Activated CD8-positive, alpha-beta T cell treated with anti-CD3 and anti-CD28 coated beads, Interleukin-2, amount 10 ng/mL, durations not matched to agents 7 days and 5 days (primary cell): ENCODE data around the gene SCN3A. TPM values are rescaled to one million over a fixed set of nuclear protein-coding genes. Genes with fewer than 3 reads are reported as not detected.

Experiments used
- ATAC-seq: fragments of 150-1000 bp; cut with Tn5 transposase; one replicate; pipeline ENCODE4 v1.10.0; 2021; ENCODE audit warnings: moderate library complexity
- CTCF ChIA-PET: fragments of 350-600 bp; sonication (Branson Sonifier 250); formaldehyde crosslinking; loops from one replicate; lab custom pipeline; 2021; ENCODE audit warnings: antibody characterized with exemption; lab: Charles Lee
- POLR2A ChIA-PET: fragments of 350-600 bp; sonication (Branson Sonifier 250); formaldehyde crosslinking; loops from one replicate; lab custom pipeline; 2021; ENCODE audit warnings: antibody characterized with exemption; lab: Charles Lee
- DNase-seq: peaks from one replicate; pipeline ENCODE4 v3.0.0-alpha.2; 2020
- H3K27ac Mint-ChIP-seq: one replicate; pipeline ENCODE4 v1.8.0; 2021; ENCODE audit warnings: mild to moderate bottlenecking, mixed read lengths
- H3K27me3 Mint-ChIP-seq: one replicate; pipeline ENCODE4 v1.8.0; 2021; ENCODE audit warnings: low read depth, mixed read lengths
- H3K36me3 Mint-ChIP-seq: one replicate; pipeline ENCODE4 v1.8.0; 2021; ENCODE audit warnings: low read depth, mixed read lengths
- H3K4me1 Mint-ChIP-seq: one replicate; pipeline ENCODE4 v1.8.0; 2021; ENCODE audit warnings: low read depth, mixed read lengths
- H3K4me3 Mint-ChIP-seq: one replicate; pipeline ENCODE4 v1.8.0; 2021; ENCODE audit warnings: mild to moderate bottlenecking, mixed read lengths
- H3K9me3 Mint-ChIP-seq: one replicate; pipeline ENCODE4 v1.8.0; 2022; ENCODE audit warnings: mixed read lengths; ENCODE audit not compliant: insufficient read depth
- total RNA-seq, 2 experiments: library from RNA; stranded (reverse); gene quantifications; one replicate each; pipeline ENCODE4 v1.2.3, GENCODE V29; 2021

The SCN3A gene
- total RNA-seq, 2 experiments from 2014 or later = not detected

DNA sequence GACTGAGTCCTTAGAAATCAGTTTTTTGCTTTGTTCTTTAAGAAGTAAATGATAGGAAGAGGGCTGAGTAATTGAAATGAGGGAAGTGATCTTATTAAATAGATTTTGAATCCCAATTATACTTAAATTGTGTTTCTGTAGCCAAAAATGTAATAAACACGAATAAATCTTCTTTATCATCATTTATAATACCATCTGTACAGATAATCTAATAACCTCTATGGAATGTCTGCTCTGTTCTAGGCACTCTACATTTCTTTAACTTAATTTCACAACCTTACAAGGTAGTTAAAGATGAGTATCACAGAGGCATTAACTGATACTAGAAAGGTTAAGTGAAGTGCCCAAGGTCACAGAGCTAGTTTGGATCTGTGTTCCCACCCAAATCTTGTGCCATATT lies 21.1 kb upstream of the SCN3A start:
- Mint-ChIP-seq H3K4me1 (no peaks in the 10 kb centered on the region), H3K36me3 (no peaks in the 10 kb centered on the region), H3K27me3 (no peaks in the 10 kb centered on the region), H3K9me3 (no peaks in the 10 kb centered on the region), H3K27ac (no peak overlapping the region), H3K4me3 (no peak overlapping the region)
- no peak for ATAC-seq
- POLR2A ChIA-PET = no interaction called here
- CTCF ChIA-PET = no interaction called here
- no peak for DNase-seq

DNA sequence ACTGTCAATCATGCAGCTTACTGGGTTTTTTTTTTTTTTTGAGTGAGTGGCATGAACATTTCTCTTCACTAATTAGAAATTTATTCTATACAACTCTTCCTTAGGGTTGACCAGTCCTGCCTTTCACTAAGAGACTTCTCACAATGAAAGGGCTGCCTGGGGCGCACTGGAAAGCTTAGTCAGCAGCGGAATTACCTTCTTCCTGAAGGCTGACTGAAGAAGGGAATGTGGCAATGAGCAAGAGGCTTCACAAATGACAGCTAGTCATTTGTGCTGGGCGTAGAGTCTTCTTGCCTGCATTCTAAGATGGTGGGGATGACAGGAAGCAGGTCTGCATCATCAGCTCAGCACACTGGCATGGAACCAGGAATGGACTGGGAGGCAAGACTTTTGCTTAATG lies 15.6 kb upstream of the SCN3A start:
- H3K4me3 Mint-ChIP-seq = no peak overlapping the region
- DNase-seq (no peak), ATAC-seq (no peak)
- H3K36me3 Mint-ChIP-seq = no peaks in the 10 kb centered on the region
- H3K27me3 Mint-ChIP-seq = no peaks in the 10 kb centered on the region
- no peaks in the 10 kb centered on the region for H3K9me3 Mint-ChIP-seq
- ChIA-PET CTCF (interaction anchor here (1.4 kb wide), 1 partner anchor 20 kb away, joined by 3 read pairs; the partner anchor contains the start of gene SCN2A), POLR2A (no interaction called here)
- no peaks in the 10 kb centered on the region for H3K4me1 Mint-ChIP-seq
- H3K27ac Mint-ChIP-seq = no peak overlapping the region

DNA sequence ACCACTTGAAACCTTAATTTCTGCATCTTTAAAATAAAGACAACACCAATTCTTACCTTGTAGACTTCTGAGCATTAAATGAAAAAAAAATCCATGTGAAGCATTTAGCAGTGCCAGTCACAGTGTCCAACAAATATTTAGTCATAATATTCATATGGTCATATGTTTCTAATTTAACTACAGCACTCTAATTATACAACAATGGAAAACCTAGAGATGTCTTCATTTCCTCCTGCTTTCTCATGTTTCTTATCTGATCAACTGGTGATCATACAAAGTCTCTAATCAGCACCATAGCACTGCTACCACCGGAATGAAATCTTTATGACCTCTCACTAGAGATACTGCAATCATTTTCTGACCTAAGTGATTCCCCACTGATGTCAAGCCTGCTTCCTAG lies 10.2 kb upstream of the SCN3A start:
- no peak overlapping the region for H3K27ac Mint-ChIP-seq
- no peak for ATAC-seq
- H3K9me3 Mint-ChIP-seq = no peaks in the 10 kb centered on the region
- H3K27me3 Mint-ChIP-seq = no peaks in the 10 kb centered on the region
- H3K4me3 Mint-ChIP-seq = no peak overlapping the region
- H3K36me3 Mint-ChIP-seq = no peaks in the 10 kb centered on the region
- DNase-seq = no peak
- ChIA-PET CTCF (no interaction called here), POLR2A (no interaction called here)
- H3K4me1 Mint-ChIP-seq = no peaks in the 10 kb centered on the region

DNA sequence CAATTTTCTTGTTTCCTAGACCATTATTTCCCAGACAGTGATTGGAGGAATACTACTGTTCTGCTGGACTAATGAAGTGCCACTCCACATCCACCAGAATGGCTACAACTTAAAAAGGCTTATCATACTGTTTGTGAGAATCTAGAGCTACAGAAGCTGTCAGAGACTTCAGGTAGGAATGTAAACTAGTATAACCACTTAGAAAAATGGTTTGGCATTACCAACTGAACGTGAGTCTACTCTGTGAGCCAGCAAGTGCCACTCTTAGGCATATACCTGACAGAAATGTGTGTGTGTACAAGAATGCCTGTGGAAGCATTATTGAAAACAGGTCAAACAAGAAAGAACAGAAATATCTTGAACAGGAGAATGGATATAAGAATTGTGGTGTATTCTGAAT lies 4.2 kb upstream of the SCN3A start:
- DNase-seq (no peak), ATAC-seq (no peak)
- Mint-ChIP-seq H3K27ac (no peak overlapping the region), H3K27me3 (no peaks in the 10 kb centered on the region), H3K4me3 (no peak overlapping the region), H3K36me3 (no peaks in the 10 kb centered on the region), H3K4me1 (peaks cover 4% of the 10 kb centered on the region), H3K9me3 (no peaks in the 10 kb centered on the region)
- CTCF ChIA-PET = interaction anchor here (1.0 to 1.3 kb wide), 2 partner anchors 9 to 216 kb away, joined by 3 to 4 read pairs; no protein-coding TSS in a partner anchor
- POLR2A ChIA-PET = no interaction called here

DNA sequence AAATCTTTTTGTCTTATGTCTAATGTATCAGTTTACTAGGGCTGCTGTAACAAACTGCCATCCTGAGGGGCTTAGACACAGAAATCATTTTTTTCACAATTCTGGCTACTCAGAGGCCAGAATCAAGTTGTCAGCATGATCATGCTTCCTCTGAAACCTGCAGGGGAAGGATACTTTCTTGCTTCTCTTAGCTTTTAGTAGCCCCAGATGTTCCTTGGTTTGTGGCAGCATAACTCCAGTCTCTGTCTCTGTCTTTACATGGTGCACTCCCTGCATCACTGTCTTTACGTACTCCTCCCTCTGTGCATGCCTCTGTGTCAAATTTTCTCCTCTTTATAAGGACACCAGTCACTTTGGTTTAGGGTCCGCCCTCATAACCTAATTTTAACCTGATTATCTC lies 2.0 kb upstream of the SCN3A start:
- no peak for DNase-seq

DNA sequence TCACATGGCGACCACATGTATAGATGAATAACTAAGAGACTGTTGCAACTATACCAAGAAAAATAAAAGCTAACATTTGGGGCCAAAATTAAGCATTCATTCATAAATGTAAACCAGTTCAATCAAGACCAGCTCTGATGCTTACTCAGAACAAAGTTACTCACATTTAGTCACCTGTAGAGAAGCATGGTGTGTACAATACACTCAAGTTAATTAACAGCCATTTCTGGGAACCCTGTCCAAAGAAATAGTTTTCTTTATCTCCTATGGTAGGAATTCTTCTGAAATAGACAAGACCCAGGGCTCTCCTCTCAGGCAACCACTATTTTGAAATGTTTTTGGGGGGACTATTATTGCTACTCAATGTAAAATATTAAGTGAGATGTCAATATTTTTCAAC lies 1.6 kb downstream of the SCN3A start:
- H3K4me1 Mint-ChIP-seq = peaks cover 4% of the 10 kb centered on the region
- ChIA-PET CTCF (interaction anchor here (1.1 to 2.9 kb wide), 2 partner anchors 37 to 210 kb away, joined by 3 to 22 read pairs; partner anchors contain the start of gene SCN2A), POLR2A (no interaction called here)
- no peak overlapping the region for H3K27ac Mint-ChIP-seq
- no peak overlapping the region for H3K4me3 Mint-ChIP-seq
- ATAC-seq (no peak), DNase-seq (no peak)
- no peaks in the 10 kb centered on the region for H3K9me3 Mint-ChIP-seq
- no peaks in the 10 kb centered on the region for H3K36me3 Mint-ChIP-seq
- H3K27me3 Mint-ChIP-seq = no peaks in the 10 kb centered on the region

More for the DNA sequence above, 2.0 kb upstream of the SCN3A start:
- H3K27ac Mint-ChIP-seq = no peak overlapping the region
- POLR2A ChIA-PET = no interaction called here
- no peak for ATAC-seq
- H3K36me3 Mint-ChIP-seq = no peaks in the 10 kb centered on the region
- CTCF ChIA-PET = interaction anchor here (1.3 kb wide), 1 partner anchor 189 kb away, joined by 5 read pairs; no protein-coding TSS in a partner anchor
- no peak overlapping the region for H3K4me3 Mint-ChIP-seq
- H3K27me3 Mint-ChIP-seq = no peaks in the 10 kb centered on the region
- H3K9me3 Mint-ChIP-seq = no peaks in the 10 kb centered on the region
- peaks cover 4% of the 10 kb centered on the region for H3K4me1 Mint-ChIP-seq

DNA sequence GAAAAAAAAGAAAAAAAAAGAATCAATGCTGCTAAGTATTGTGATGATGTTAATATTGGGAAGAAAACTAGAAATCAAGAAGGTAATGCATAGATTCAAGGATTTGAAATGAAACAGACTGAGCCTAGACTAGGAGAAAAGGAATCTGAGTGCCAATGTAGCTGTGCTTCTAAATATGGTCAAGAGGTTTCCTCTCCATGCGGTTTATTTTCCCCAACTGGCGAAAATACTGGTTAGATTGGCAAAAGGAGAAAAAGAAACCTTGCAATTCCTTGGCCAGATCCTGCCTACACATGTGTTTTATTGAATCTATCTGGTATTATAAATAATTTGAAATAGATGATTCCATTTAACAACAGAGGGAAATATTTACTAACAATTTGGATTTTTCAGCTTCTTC lies 5.7 kb downstream of the SCN3A start:
- Mint-ChIP-seq H3K27me3 (no peaks in the 10 kb centered on the region), H3K9me3 (no peaks in the 10 kb centered on the region), H3K27ac (no peak overlapping the region), H3K4me3 (no peak overlapping the region), H3K36me3 (no peaks in the 10 kb centered on the region), H3K4me1 (no peaks in the 10 kb centered on the region)
- POLR2A ChIA-PET = no interaction called here
- CTCF ChIA-PET = no interaction called here
- no peak for ATAC-seq
- no peak for DNase-seq

DNA sequence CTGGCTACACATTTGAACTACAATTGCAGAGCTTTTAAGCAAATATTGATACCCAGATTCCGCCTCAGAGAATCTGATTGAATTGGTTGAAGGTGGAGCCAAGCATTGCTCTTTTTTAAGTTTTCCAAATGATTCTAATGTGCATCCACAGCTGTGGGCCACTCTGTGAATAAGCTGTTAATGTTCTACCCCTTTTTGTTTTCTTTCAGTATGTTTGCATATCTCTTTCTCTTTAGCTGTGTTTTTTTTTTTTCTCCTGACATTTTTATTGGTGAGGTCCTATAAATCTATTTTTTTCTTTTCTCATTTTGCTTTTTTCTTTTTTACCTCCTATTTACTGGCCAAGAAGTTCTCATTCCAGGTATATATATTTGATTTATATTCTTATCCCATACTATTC lies 6.5 kb downstream of the SCN3A start:
- no peak overlapping the region for H3K4me3 Mint-ChIP-seq
- CTCF ChIA-PET = no interaction called here
- no peaks in the 10 kb centered on the region for H3K27me3 Mint-ChIP-seq
- no peaks in the 10 kb centered on the region for H3K36me3 Mint-ChIP-seq
- no peak for DNase-seq
- ATAC-seq = no peak
- no peaks in the 10 kb centered on the region for H3K9me3 Mint-ChIP-seq
- POLR2A ChIA-PET = no interaction called here
- no peak overlapping the region for H3K27ac Mint-ChIP-seq
- H3K4me1 Mint-ChIP-seq = no peaks in the 10 kb centered on the region

DNA sequence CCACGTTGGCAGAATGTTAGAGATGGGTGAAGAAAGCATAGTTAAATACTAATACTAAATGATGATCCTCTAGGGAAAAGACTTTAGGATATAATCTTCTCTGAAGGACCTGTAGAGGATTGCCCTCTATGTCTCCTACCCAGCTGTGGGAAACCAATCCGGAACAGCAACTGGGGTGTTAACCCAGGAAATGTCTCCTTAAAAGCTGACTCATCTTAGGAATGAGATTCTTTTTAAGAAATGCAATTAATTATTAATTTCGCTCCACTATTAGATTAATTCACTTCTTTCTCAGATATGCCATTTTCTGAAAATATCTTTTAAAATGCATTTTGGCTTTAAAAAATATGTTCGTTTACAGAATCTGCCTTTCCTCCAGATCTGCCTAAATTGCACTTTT lies 7.4 kb downstream of the SCN3A start:
- CTCF ChIA-PET = no interaction called here
- Mint-ChIP-seq H3K27ac (no peak overlapping the region), H3K4me3 (no peak overlapping the region), H3K27me3 (no peaks in the 10 kb centered on the region), H3K36me3 (no peaks in the 10 kb centered on the region), H3K9me3 (no peaks in the 10 kb centered on the region), H3K4me1 (no peaks in the 10 kb centered on the region)
- DNase-seq (no peak), ATAC-seq (no peak)
- POLR2A ChIA-PET = no interaction called here

DNA sequence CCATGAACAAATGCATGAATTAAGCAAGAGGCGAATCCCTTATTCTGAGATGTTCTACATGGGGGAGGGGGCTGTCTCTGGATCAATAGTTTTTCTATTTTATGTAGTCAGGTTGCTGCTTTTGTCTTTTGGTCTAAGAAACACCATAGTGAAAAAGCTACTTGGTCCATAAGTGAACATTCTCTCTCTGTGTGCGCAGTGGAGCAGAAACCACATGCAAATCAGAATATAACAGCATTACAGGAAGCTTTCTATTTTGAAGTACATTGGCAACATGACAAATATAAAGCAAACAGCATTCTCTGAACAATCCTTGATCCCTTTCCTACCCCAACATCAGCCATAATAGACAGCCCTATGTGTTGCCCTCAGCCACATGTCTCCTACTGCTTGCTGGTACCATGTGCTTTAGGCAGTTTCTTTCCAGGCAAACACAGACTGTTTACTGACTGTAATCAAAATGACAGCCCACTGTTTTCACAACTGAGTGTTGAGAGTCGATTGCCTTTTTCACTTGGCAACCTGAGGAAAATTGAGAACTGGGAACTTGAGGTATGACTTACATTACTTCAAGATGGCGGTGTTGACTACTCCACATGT lies 10.6 kb downstream of the SCN3A start:
- Mint-ChIP-seq H3K27ac (no peak overlapping the region), H3K4me3 (no peak overlapping the region), H3K36me3 (no peaks in the 10 kb centered on the region), H3K9me3 (no peaks in the 10 kb centered on the region), H3K27me3 (no peaks in the 10 kb centered on the region), H3K4me1 (no peaks in the 10 kb centered on the region)
- ChIA-PET POLR2A (no interaction called here), CTCF (no interaction called here)
- no peak for ATAC-seq
- no peak for DNase-seq

DNA sequence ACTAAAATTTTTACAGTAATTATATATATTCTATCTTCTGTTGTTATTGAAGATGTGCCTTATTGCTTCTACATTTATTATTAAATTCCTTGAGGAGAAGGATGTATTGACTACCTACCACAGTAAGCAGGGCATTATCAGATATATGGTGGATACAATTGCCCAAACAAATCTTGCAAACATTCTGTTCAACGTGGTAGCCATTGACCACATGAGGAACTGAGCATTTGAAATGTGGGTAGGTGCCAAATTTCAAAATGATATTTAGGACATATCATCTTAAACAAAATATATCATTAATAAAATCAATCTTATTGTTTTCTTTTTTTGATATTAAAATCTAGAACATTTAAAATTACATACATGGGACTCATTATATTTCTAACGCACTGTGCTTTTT lies 11.1 kb downstream of the SCN3A start:
- CTCF ChIA-PET = no interaction called here
- POLR2A ChIA-PET = no interaction called here
- no peak overlapping the region for H3K27ac Mint-ChIP-seq

DNA sequence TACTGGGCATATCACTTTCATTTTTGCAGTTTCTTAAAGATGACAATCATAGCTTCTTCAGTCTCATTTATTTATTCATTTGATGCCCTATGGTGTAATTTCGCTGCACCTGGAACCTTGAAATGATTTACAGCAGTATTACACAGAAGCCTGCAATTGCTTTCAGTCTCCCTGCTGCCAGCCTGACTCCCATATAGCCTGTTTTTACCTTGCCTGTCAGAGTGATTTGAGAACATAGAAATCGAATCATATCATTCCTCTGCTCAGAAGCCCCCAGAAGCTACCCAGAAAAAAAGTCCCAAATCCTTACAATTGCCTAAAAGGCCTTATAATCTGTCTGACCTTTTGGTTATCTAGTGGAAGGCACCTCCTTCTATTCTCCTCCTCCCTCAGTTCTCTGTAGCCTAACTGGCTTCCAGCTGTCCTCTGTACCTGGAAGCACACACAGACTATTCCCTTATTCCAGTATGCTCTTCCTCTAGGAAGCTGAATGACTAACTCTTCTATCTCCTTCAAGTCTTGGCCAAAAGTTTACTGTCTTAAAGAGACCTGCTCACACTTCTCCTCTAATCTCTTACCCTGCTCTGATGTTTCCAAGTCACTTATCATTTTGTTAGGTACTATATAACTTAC lies 12.6 kb downstream of the SCN3A start:
- Mint-ChIP-seq H3K4me3 (no peak overlapping the region), H3K27ac (no peak overlapping the region), H3K9me3 (no peaks in the 10 kb centered on the region), H3K36me3 (no peaks in the 10 kb centered on the region), H3K27me3 (no peaks in the 10 kb centered on the region), H3K4me1 (no peaks in the 10 kb centered on the region)
- POLR2A ChIA-PET = no interaction called here
- ATAC-seq (no peak), DNase-seq (no peak)
- CTCF ChIA-PET = no interaction called here

More for the DNA sequence above, 11.1 kb downstream of the SCN3A start:
- Mint-ChIP-seq H3K4me3 (no peak overlapping the region), H3K27me3 (no peaks in the 10 kb centered on the region), H3K4me1 (no peaks in the 10 kb centered on the region), H3K36me3 (no peaks in the 10 kb centered on the region), H3K9me3 (no peaks in the 10 kb centered on the region)
- DNase-seq (no peak), ATAC-seq (no peak)
